Panc1 (cell line): ENCODE data around the gene NPHP4. TPM values are rescaled to one million over a fixed set of nuclear protein-coding genes. Genes with fewer than 3 reads are reported as not detected.

Experiments used
- ATAC-seq: fragments of 200-7000 bp; cut with Tn5 transposase; 2 replicates; pipeline ENCODE4 v1.9.1; 2020; ENCODE audit warnings: mild to moderate bottlenecking, moderate library complexity
- BruUV-seq: library from RNA; stranded (reverse); fragments of 400-500 nt; replicated peaks from 2 replicates; lab custom pipeline; 2021; lab: Mats Ljungman, UMichigan
- CTCF ChIA-PET: fragments of 300-600 bp; sonication (Branson Sonifier 250); formaldehyde crosslinking; loops from one replicate; lab custom pipeline; 2022; ENCODE audit warnings: antibody characterized with exemption; lab: Charles Lee
- POLR2A ChIA-PET: fragments of 300-600 bp; sonication (Branson Sonifier 250); formaldehyde crosslinking; loops from one replicate; lab custom pipeline; 2022; ENCODE audit warnings: antibody characterized with exemption; lab: Charles Lee
- DNase-seq: peaks from one replicate; pipeline ENCODE4 v3.0.0-alpha.2; 2010; ENCODE audit warnings: low read depth, low spot score
- H3K27ac ChIP-seq: 2 replicates; pipeline ENCODE4 v1.5.1; 2011; ENCODE audit warnings: mild to moderate bottlenecking, low read length, inconsistent platforms
- H3K27me3 ChIP-seq: fragments of 200-500 bp; sonication (Bioruptor generic); 2 replicates; pipeline ENCODE4 v1.6.0; 2014; ENCODE audit warnings: low read length, inconsistent platforms; ENCODE audit not compliant: control insufficient read depth, insufficient read depth
- H3K36me3 ChIP-seq: fragments of 200-500 bp; sonication (Bioruptor generic); 2 replicates; pipeline ENCODE4 v1.5.1; 2014; ENCODE audit warnings: inconsistent platforms, mild to moderate bottlenecking, low read length, moderate library complexity; ENCODE audit not compliant: control insufficient read depth, insufficient read depth
- H3K4me1 ChIP-seq: 2 replicates; pipeline ENCODE4 v1.5.1; 2011; ENCODE audit warnings: inconsistent platforms, mild to moderate bottlenecking, low read length, moderate library complexity; ENCODE audit not compliant: control insufficient read depth, insufficient read depth
- H3K4me3 ChIP-seq, 2 experiments: 2 replicates each; pipeline ENCODE4 v1.5.1; 2011 to 2012; ENCODE audit warnings: low read depth in 2 of 2, low read length in 2 of 2, mild to moderate bottlenecking in 2 of 2, inconsistent platforms in 1 of 2, moderate library complexity in 1 of 2
- H3K9me3 ChIP-seq: fragments of 200-500 bp; sonication (Bioruptor generic); 2 replicates; pipeline ENCODE4 v1.5.1; 2014; ENCODE audit warnings: low read depth, mild to moderate bottlenecking, inconsistent platforms, low read length, moderate library complexity; ENCODE audit not compliant: control insufficient read depth, insufficient read depth
- CTCF ChIP-seq: fragments of 450-650 bp; IDR thresholded peaks from 2 replicates; pipeline ENCODE4 v1.5.1; 2017; ENCODE audit warnings: mild to moderate bottlenecking
- POLR2AphosphoS5 ChIP-seq: IDR thresholded peaks from 2 replicates; pipeline ENCODE4 v1.6.1; 2012; ENCODE audit warnings: mild to moderate bottlenecking, low read depth, low read length, moderate library complexity
- REST ChIP-seq, 2 experiments: IDR thresholded peaks; 2 replicates each; pipeline ENCODE4 v1.6.1; 2011 to 2012; ENCODE audit warnings: low read depth in 2 of 2, control low read depth in 1 of 2, low read length in 1 of 2, mild to moderate bottlenecking in 1 of 2, moderate library complexity in 1 of 2; ENCODE audit not compliant: insufficient read depth in 1 of 2
- SIN3A ChIP-seq: IDR thresholded peaks from 2 replicates; pipeline ENCODE4 v1.6.1; 2012; ENCODE audit warnings: low read depth, mild to moderate bottlenecking, low read length, moderate library complexity, borderline replicate concordance; ENCODE audit not compliant: insufficient read depth
- TCF7L2 ChIP-seq: IDR thresholded peaks from 2 replicates; pipeline ENCODE4 v1.6.1; 2011; ENCODE audit warnings: mild to moderate bottlenecking, low read depth, low read length, inconsistent platforms
- in situ Hi-C: cut with HindIII; loops from 2 replicates; pipeline ENCODE4 v1.10.0; 2016; ENCODE audit warnings: low sequenced_read_pairs, low pct_unique_long_range_greater_than_20kb
- intact Hi-C: fragments of 100-400 bp; cut with micrococcal nuclease; formaldehyde crosslinking; loops from one replicate; pipeline ENCODE4 v1.10.0; 2022; ENCODE audit not compliant: unreplicated experiment
- total RNA-seq: library from RNA; stranded (reverse); gene quantifications from one replicate; pipeline ENCODE4 v1.2.1, GENCODE V29; 2021; ENCODE audit not compliant: unreplicated experiment

The NPHP4 gene
- total RNA-seq, 1 experiment from 2014 or later: 20.1 TPM

GRCh38 chr1:5938101-5938646, 54.1 kb downstream of the NPHP4 start:
- Histone ChIP-seq H3K27me3 (no peaks in the 10 kb centered on the region), H3K4me1 (no peaks in the 10 kb centered on the region), H3K4me3 (no peak overlapping the region), H3K9me3 (no peaks in the 10 kb centered on the region), H3K36me3 (no peaks in the 10 kb centered on the region; the same call in 1 of the 2 replicates), H3K27ac (no peak overlapping the region)
- in situ Hi-C loops (no loop called here), intact Hi-C loops (no loop called here)
- CTCF ChIA-PET: no interaction called here
- TF ChIP-seq REST (IDR thresholded peaks at IDR 0.05; ENCODE audit: insufficient read depth in 1 of 2, low read depth in 2 of 2, low read length in 1 of 2) (no peak), TCF7L2 (no peak), POLR2AphosphoS5 (no peak), CTCF (no peak), SIN3A (no peak)
- no TSS peak for BruUV-seq
- DNase-seq: no peak
- ATAC-seq: no peak
- POLR2A ChIA-PET: no interaction called here

- intact Hi-C loops: no loop called here
- CTCF ChIA-PET: no interaction called here
- Histone ChIP-seq H3K4me3 (no peak overlapping the region), H3K9me3 (no peaks in the 10 kb centered on the region), H3K4me1 (no peaks in the 10 kb centered on the region), H3K27ac (no peak overlapping the region), H3K27me3 (no peaks in the 10 kb centered on the region), H3K36me3 (no peaks in the 10 kb centered on the region; the same call in 1 of the 2 replicates)
- POLR2A ChIA-PET: no interaction called here
- BruUV-seq: no TSS peak
- ATAC-seq: no peak
- no peak for DNase-seq
- TF ChIP-seq POLR2AphosphoS5 (no peak), SIN3A (no peak), REST (IDR thresholded peaks at IDR 0.05; ENCODE audit: insufficient read depth in 1 of 2, low read depth in 2 of 2, low read length in 1 of 2) (no peak), TCF7L2 (no peak), CTCF (no peak)
- in situ Hi-C loops: no loop called here
Measured at GRCh38 chr1:5937373-5937857, 54.8 kb downstream of the NPHP4 start.
